ENCODE measurements around the gene KRTAP10-1.

KRTAP10-1 gene

GRCh38 chr21:44527156-44527982 lies 12.6 kb downstream of the KRTAP10-1 start:
- no peak for DNase-seq

GRCh38 chr21:44526096-44526997 lies 13.6 kb downstream of the KRTAP10-1 start:
- DNase-seq: no peak

GRCh38 chr21:44525391-44526095 lies 14.5 kb downstream of the KRTAP10-1 start:
- no peak for DNase-seq

- DNase-seq: no peak
Measured at GRCh38 chr21:44524414-44525371, 15.3 kb downstream of the KRTAP10-1 start.

- no peak for DNase-seq
Measured at GRCh38 chr21:44523567-44524413, 16.2 kb downstream of the KRTAP10-1 start.

- DNase-seq: no peak
Measured at GRCh38 chr21:44522753-44523204, 17.2 kb downstream of the KRTAP10-1 start.

- no peak for DNase-seq
Measured at GRCh38 chr21:44521928-44522752, 17.9 kb downstream of the KRTAP10-1 start.

- DNase-seq: no peak
Measured at GRCh38 chr21:44521301-44521927, 18.6 kb downstream of the KRTAP10-1 start.

GRCh38 chr21:44520326-44521300 lies 19.4 kb downstream of the KRTAP10-1 start:
- no peak for DNase-seq

- DNase-seq: no peak
Measured at GRCh38 chr21:44519346-44520325, 20.4 kb downstream of the KRTAP10-1 start.

- no peak for DNase-seq
Measured at GRCh38 chr21:44518686-44519085, 21.3 kb downstream of the KRTAP10-1 start.

- DNase-seq: no peak
Measured at GRCh38 chr21:44517175-44517899, 22.7 kb downstream of the KRTAP10-1 start.

- DNase-seq: no peak
Measured at GRCh38 chr21:44516828-44517174, 23.2 kb downstream of the KRTAP10-1 start.

GRCh38 chr21:44516342-44516741 lies 23.7 kb downstream of the KRTAP10-1 start:
- DNase-seq: no peak

GRCh38 chr21:44515359-44516165 lies 24.4 kb downstream of the KRTAP10-1 start:
- DNase-seq: no peak
